Calu3 (cell line): ENCODE results near the gene NFAM1. TPM values are rescaled to one million over a fixed set of nuclear protein-coding genes. Genes with fewer than 3 reads are reported as not detected.

Source experiments
- BruUV-seq: library from RNA; stranded (reverse); fragments of 400-500 nt; replicated peaks from 2 replicates; lab custom pipeline; 2021; lab: Mats Ljungman, UMichigan
- CTCF ChIA-PET: fragments of 300-600 bp; sonication (Branson Sonifier 250); formaldehyde crosslinking; loops from one replicate; lab custom pipeline; 2022; ENCODE audit warnings: antibody characterized with exemption; lab: Charles Lee
- DNase-seq: peaks from one replicate; pipeline ENCODE4 v3.0.0; 2022
- H3K27ac Mint-ChIP-seq: one replicate; pipeline ENCODE4 v1.8.0; 2022; ENCODE audit warnings: mixed read lengths; ENCODE audit not compliant: unreplicated experiment
- H3K27me3 Mint-ChIP-seq: one replicate; pipeline ENCODE4 v1.8.0; 2022; ENCODE audit warnings: mixed read lengths; ENCODE audit not compliant: unreplicated experiment
- H3K36me3 Mint-ChIP-seq: one replicate; pipeline ENCODE4 v1.8.0; 2022; ENCODE audit warnings: mild to moderate bottlenecking, moderate library complexity, mixed read lengths; ENCODE audit not compliant: insufficient read depth, unreplicated experiment
- H3K4me1 Mint-ChIP-seq: one replicate; pipeline ENCODE4 v1.8.0; 2022; ENCODE audit warnings: mild to moderate bottlenecking, low read depth, mixed read lengths; ENCODE audit not compliant: unreplicated experiment
- H3K4me3 Mint-ChIP-seq: one replicate; pipeline ENCODE4 v1.8.0; 2022; ENCODE audit warnings: mild to moderate bottlenecking, low read depth, moderate library complexity, mixed read lengths; ENCODE audit not compliant: unreplicated experiment
- H3K9me3 Mint-ChIP-seq: one replicate; pipeline ENCODE4 v1.8.0; 2022; ENCODE audit warnings: low read depth, mixed read lengths; ENCODE audit not compliant: unreplicated experiment
- intact Hi-C: fragments of 100-400 bp; cut with micrococcal nuclease; formaldehyde crosslinking; loops from one replicate; pipeline ENCODE4 v1.10.0; 2022; ENCODE audit not compliant: unreplicated experiment
- total RNA-seq: library from RNA; stranded (reverse); gene quantifications from 2 replicates; pipeline ENCODE4 v1.2.3, GENCODE V29; 2022
- TF ChIP-seq, protein P1 (sequence below): fragments of 200-600 bp; IDR thresholded peaks from one replicate; pipeline ENCODE4 v1.8.0; 2022; ENCODE audit warnings: antibody characterized with exemption; ENCODE audit not compliant: unreplicated experiment

Gene NFAM1
- total RNA-seq, 1 experiment from 2014 or later = 0.50 TPM

DNA sequence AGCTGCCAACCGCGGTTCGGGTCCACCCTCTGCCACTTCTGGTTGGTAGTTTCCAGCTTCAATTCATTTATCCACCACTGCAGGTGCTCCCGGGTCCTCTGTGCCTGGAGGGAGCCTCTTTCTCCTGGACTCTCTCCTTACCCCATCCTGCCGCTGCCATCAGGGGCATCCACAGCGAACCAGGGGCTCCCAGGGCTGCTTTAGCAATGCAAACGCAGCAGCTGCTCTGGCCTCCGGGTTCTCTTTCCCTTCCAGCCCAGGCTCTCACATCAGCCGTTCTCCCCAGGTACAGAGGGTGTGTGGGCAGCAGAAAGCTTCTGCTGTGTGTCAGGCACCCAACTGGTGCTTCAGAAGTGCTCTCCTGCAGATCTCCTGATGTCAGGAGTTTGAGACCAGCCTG lies 27.9 kb downstream of the NFAM1 start:
- intact Hi-C loops = no loop called here
- H3K4me1 Mint-ChIP-seq = no peaks in the 10 kb centered on the region
- no peak overlapping the region for H3K4me3 Mint-ChIP-seq
- H3K36me3 Mint-ChIP-seq = peaks cover 7% of the 10 kb centered on the region
- H3K27ac Mint-ChIP-seq = no peak overlapping the region
- DNase-seq = no peak
- H3K9me3 Mint-ChIP-seq = no peaks in the 10 kb centered on the region
- H3K27me3 Mint-ChIP-seq = peaks cover 61% of the 10 kb centered on the region
- TF ChIP-seq, protein P1, sequence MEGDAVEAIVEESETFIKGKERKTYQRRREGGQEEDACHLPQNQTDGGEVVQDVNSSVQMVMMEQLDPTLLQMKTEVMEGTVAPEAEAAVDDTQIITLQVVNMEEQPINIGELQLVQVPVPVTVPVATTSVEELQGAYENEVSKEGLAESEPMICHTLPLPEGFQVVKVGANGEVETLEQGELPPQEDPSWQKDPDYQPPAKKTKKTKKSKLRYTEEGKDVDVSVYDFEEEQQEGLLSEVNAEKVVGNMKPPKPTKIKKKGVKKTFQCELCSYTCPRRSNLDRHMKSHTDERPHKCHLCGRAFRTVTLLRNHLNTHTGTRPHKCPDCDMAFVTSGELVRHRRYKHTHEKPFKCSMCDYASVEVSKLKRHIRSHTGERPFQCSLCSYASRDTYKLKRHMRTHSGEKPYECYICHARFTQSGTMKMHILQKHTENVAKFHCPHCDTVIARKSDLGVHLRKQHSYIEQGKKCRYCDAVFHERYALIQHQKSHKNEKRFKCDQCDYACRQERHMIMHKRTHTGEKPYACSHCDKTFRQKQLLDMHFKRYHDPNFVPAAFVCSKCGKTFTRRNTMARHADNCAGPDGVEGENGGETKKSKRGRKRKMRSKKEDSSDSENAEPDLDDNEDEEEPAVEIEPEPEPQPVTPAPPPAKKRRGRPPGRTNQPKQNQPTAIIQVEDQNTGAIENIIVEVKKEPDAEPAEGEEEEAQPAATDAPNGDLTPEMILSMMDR = no peak
- BruUV-seq = no TSS peak
- CTCF ChIA-PET = no interaction called here

DNA sequence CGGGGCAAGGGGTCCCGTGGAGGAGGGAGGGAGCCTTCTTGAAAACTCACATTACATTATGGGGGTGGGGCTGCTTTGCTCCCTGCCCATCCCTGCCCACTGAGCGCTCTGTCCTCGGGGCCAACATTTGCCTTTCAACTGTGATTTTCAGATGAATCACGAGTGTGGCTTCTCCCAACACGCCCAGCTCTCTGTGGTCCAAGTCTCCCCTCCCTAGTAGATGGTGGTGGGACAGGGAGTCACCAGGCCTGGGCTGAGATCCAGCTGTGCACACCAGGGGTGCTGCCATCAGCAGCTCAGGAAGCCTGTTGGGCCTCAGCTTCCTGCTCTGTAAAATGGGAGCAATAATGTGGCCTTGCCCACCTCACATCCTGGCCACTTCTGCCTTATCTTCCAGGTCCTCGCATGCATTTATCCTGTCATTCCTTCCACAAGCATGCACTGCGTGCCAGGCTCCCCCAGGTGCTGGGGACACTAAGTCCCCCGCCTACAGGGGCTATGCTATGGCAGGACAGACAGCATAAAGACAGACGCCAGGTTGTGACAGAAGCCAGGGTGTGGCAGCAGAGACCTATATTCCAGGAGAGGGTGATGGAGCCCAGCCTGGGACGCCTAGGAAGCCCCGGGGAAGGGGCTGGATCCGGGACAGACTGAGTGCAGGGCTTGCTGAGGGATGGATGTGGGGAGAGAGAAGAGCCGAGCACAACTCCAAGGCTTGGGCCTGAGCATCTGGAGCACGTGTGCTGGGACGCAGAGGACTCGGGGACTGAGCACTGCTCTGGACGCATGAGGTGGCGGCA lies 30.5 kb downstream of the NFAM1 start:
- Mint-ChIP-seq H3K9me3 (no peaks in the 10 kb centered on the region), H3K4me3 (no peak overlapping the region), H3K27ac (no peak overlapping the region), H3K4me1 (no peaks in the 10 kb centered on the region), H3K36me3 (peaks cover 7% of the 10 kb centered on the region), H3K27me3 (peaks cover 68% of the 10 kb centered on the region)
- intact Hi-C loops = no loop called here
- no peak for DNase-seq
- TF ChIP-seq, protein P1 = no peak
- CTCF ChIA-PET = no interaction called here
- no TSS peak for BruUV-seq

DNA sequence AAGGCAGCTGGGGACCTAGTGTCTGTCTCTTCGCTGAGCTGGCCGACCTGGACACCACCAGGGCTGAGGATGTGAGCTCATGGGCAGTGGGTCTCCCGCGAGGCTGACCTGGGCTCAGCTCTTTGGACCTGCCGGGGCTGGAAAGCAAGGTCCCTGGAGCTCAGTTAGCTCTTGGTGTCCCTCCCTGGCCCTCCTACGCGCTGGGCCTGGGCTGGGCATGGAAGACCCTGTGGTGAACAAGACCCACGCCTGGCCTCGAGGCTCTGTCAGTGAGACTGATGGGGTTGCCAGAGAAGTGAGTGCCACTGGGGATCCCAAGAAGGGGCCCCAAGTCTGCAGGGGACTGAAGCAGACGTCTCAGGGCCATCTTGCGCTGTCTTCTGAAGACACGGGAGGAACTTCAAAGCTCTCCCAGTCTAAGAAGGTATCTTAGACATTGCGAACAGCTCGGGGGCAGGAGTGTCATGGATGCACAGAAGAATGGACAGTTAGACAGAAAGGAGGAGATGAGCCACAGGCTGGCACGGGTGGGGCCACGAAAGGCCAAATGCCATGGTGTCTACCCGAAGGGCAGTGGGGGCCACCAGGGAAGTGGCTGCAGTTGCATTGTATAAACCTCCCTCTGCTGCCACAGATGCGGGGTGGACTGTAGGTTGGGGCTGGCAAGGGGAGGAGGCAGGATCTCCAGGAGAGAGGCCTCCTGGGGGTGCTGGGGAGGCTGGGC lies 31.2 kb downstream of the NFAM1 start:
- intact Hi-C loops = no loop called here
- CTCF ChIA-PET = no interaction called here
- Mint-ChIP-seq H3K36me3 (peaks cover 7% of the 10 kb centered on the region), H3K4me1 (no peaks in the 10 kb centered on the region), H3K27me3 (peaks cover 60% of the 10 kb centered on the region), H3K27ac (no peak overlapping the region), H3K4me3 (no peak overlapping the region), H3K9me3 (no peaks in the 10 kb centered on the region)
- TF ChIP-seq, protein P1 = no peak
- DNase-seq = no peak
- BruUV-seq = no TSS peak

DNA sequence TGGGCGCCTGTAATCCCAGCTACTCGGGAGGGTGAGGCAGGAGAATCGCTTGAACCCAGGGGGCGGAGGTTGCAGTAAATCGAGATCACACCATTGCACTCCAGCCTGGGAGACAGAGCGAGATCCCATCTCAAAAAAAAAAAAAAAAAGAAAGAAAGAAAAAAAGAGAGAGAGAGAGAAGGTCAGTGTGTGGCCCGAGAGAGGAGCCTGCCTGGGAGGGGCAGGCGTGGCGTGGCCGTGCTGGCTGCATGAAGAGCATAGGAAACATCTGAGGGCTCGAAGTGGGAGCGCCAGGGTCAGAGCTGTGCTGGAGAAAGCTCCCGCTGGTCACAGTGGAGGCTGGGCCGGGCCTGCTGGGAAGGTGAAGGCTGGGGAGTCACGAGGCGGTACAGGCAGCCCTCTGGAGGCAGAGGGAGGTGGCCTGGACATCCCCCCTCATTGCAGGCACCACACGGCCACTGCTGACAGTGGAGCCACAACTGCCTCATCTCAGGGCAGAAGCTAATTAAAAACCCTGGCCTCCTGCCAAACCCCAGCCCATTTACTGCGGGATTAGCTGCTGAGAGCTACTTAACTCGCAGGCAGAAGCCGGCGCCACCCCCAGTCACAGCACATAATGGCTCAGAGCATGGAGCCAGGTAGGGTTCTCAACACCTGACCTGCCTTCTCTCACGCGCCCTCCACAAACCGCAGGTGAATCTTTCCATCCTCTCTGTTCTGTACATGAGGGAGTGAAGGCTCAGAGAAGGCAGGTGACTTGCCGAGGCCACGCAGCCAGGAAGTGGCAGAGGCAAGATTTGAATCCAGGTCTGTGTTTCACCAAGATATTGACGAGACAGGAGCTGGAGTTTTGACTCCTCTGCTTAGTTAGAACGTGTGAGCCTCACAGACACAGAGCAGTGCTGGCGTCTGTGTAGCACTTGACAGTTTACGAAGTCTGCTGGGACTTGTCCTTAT lies 32.6 kb downstream of the NFAM1 start:
- no peak overlapping the region for H3K4me3 Mint-ChIP-seq
- no peaks in the 10 kb centered on the region for H3K4me1 Mint-ChIP-seq
- CTCF ChIA-PET = interaction anchor here (0.6 to 0.7 kb wide), 2 partner anchors 15 to 26 kb away, joined by 3 to 6 read pairs; no protein-coding TSS in a partner anchor
- TF ChIP-seq, protein P1 = no peak
- BruUV-seq = no TSS peak
- peaks cover 46% of the 10 kb centered on the region for H3K27me3 Mint-ChIP-seq
- no peak overlapping the region for H3K27ac Mint-ChIP-seq
- H3K36me3 Mint-ChIP-seq = peaks cover 7% of the 10 kb centered on the region
- H3K9me3 Mint-ChIP-seq = no peaks in the 10 kb centered on the region
- DNase-seq = no peak
- intact Hi-C loops = no loop called here
